GM19395 (cell line): ENCODE data around the gene KRTAP5-2.

Experiments
- ATAC-seq: cut with Tn5 transposase; IDR thresholded peaks from one replicate; pipeline ENCODE4 v1.9.1; 2021; ENCODE audit warnings: mild to moderate bottlenecking, moderate library complexity; ENCODE audit not compliant: unreplicated experiment

The KRTAP5-2 gene

GRCh38 chr11:1557051-1557884, 40.8 kb downstream of the KRTAP5-2 start:
- ATAC-seq, result no peak

- no peak for ATAC-seq
Observed at GRCh38 chr11:1556278-1556902, 41.7 kb downstream of the KRTAP5-2 start.

GRCh38 chr11:1555713-1556153, 42.4 kb downstream of the KRTAP5-2 start:
- no peak for ATAC-seq

- ATAC-seq, result no peak
Observed at GRCh38 chr11:1554981-1555712, 42.9 kb downstream of the KRTAP5-2 start.

- no peak for ATAC-seq
Observed at GRCh38 chr11:1553808-1554594, 44.1 kb downstream of the KRTAP5-2 start.

GRCh38 chr11:1549338-1550330, 48.5 kb downstream of the KRTAP5-2 start:
- no peak for ATAC-seq

- no peak for ATAC-seq
Observed at GRCh38 chr11:1548221-1549070, 49.6 kb downstream of the KRTAP5-2 start.

GRCh38 chr11:1547467-1548098, 50.5 kb downstream of the KRTAP5-2 start:
- no peak for ATAC-seq
